ENCODE data around the gene NPHS1. TPM values are rescaled to one million over a fixed set of nuclear protein-coding genes. Genes with fewer than 3 reads are reported as not detected.

The NPHS1 gene
- total and polyA plus RNA-seq, 2 experiments from 2014 or later: not detected

GRCh38 chr19:35861640-35862160 lies 9.4 kb upstream of the NPHS1 start:
- Histone ChIP-seq H3K9me2 (ENCODE audit: insufficient read depth) (no peaks in the 10 kb centered on the region), H3K4me3 (no peak overlapping the region), H3K27me3 (replicated peaks; ENCODE audit: insufficient read depth) (peaks cover 46% of the 10 kb centered on the region), H3F3A (ENCODE audit: insufficient read depth) (no peaks in the 10 kb centered on the region), H4K20me1 (ENCODE audit: insufficient read depth) (no peaks in the 10 kb centered on the region), H2AFZ (no peak overlapping the region), H3K9ac (no peak overlapping the region), H3K79me2 (ENCODE audit: insufficient read depth) (no peaks in the 10 kb centered on the region), H3K4me2 (ENCODE audit: unreplicated experiment) (no peak overlapping the region), H3K27ac (no peak overlapping the region), H3K4me1 (ENCODE audit: insufficient read depth) (no peaks in the 10 kb centered on the region), H3K36me3 (ENCODE audit: low read depth) (no peaks in the 10 kb centered on the region), H3K9me3 (ENCODE audit: low read depth) (no peaks in the 10 kb centered on the region)
- in situ Hi-C loops (cut with MboI): no loop called here
- 17 to 20% methylated on average over 19 of the region's 19 CpGs for WGBS, 2 experiments (ENCODE audit: low coverage in 1 of 2, low lambda C conversion rate in 2 of 2, missing lambda C conversion rate in 2 of 2)
- TF ChIP-seq EZH2 (IDR thresholded peaks at IDR 0.05; ENCODE audit: insufficient read depth, poor library complexity, severe bottlenecking): no peak
- TF ChIP-seq EZH2phosphoT487 (IDR thresholded peaks at IDR 0.05; ENCODE audit: insufficient read depth, low read depth): no peak
- no peak for DNase-seq

- Histone ChIP-seq H3F3A (ENCODE audit: insufficient read depth) (no peaks in the 10 kb centered on the region), H3K9me2 (ENCODE audit: insufficient read depth) (no peaks in the 10 kb centered on the region), H3K4me2 (ENCODE audit: unreplicated experiment) (no peak overlapping the region), H3K27ac (no peak overlapping the region), H3K36me3 (ENCODE audit: low read depth) (no peaks in the 10 kb centered on the region), H3K27me3 (replicated peaks; ENCODE audit: insufficient read depth) (peaks cover 52% of the 10 kb centered on the region), H3K9me3 (ENCODE audit: low read depth) (no peaks in the 10 kb centered on the region), H2AFZ (no peak overlapping the region), H3K79me2 (ENCODE audit: insufficient read depth) (no peaks in the 10 kb centered on the region), H4K20me1 (ENCODE audit: insufficient read depth) (no peaks in the 10 kb centered on the region), H3K4me1 (ENCODE audit: insufficient read depth) (no peaks in the 10 kb centered on the region), H3K4me3 (no peak overlapping the region), H3K9ac (no peak overlapping the region)
- WGBS, 2 experiments (ENCODE audit: low coverage in 1 of 2, low lambda C conversion rate in 2 of 2, missing lambda C conversion rate in 2 of 2): 14 to 18% methylated on average over 44 to 49 of the region's 55 CpGs
- DNase-seq: no peak
- in situ Hi-C loops (cut with MboI): no loop called here
- TF ChIP-seq EZH2phosphoT487 (IDR thresholded peaks at IDR 0.05; ENCODE audit: insufficient read depth, low read depth) (no peak), EZH2 (IDR thresholded peaks at IDR 0.05; ENCODE audit: insufficient read depth, poor library complexity, severe bottlenecking) (peak; percentile 35)
These were observed 8.7 kb upstream of the NPHS1 start for GRCh38 chr19:35860818-35861639.

DNA sequence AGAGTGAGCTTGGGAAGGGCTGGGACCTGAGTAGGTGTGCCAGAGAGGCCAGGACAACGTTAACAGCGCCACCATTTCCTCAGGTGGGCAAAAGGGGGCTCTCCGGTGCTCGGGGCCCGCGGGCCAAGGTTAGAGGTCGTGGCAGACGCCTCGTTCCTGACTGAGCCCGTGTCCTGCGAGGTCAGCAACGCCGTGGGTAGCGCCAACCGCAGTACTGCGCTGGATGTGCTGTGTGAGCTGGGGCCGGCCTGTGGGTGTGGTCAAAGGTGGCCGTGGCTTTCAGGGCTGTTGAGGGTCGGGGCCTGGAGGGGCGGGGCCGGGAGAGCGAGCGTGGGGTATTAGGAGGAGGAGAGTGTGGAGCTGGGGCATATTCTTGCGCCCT lies 8.1 kb upstream of the NPHS1 start:
- TF ChIP-seq EZH2 (IDR thresholded peaks at IDR 0.05; ENCODE audit: insufficient read depth, poor library complexity, severe bottlenecking): no peak
- TF ChIP-seq EZH2phosphoT487 (IDR thresholded peaks at IDR 0.05; ENCODE audit: insufficient read depth, low read depth): no peak
- H3K9me2 ChIP-seq (ENCODE audit: insufficient read depth): no peaks in the 10 kb centered on the region
- no peaks in the 10 kb centered on the region for H3F3A ChIP-seq (ENCODE audit: insufficient read depth)
- H2AFZ ChIP-seq: no peak overlapping the region
- no peaks in the 10 kb centered on the region for H3K4me1 ChIP-seq (ENCODE audit: insufficient read depth)
- DNase-seq: no peak
- no peak overlapping the region for H3K4me2 ChIP-seq (ENCODE audit: unreplicated experiment)
- WGBS, 2 experiments (ENCODE audit: low coverage in 1 of 2, low lambda C conversion rate in 2 of 2, missing lambda C conversion rate in 2 of 2): 17% methylated on average over 18 to 24 of the region's 24 CpGs
- H3K27me3 ChIP-seq (replicated peaks; ENCODE audit: insufficient read depth): peaks cover 57% of the 10 kb centered on the region
- no peaks in the 10 kb centered on the region for H3K36me3 ChIP-seq (ENCODE audit: low read depth)
- in situ Hi-C loops (cut with MboI): no loop called here
- no peak overlapping the region for H3K27ac ChIP-seq
- H4K20me1 ChIP-seq (ENCODE audit: insufficient read depth): no peaks in the 10 kb centered on the region
- H3K9ac ChIP-seq: no peak overlapping the region
- no peaks in the 10 kb centered on the region for H3K79me2 ChIP-seq (ENCODE audit: insufficient read depth)
- no peak overlapping the region for H3K4me3 ChIP-seq
- no peaks in the 10 kb centered on the region for H3K9me3 ChIP-seq (ENCODE audit: low read depth)

GRCh38 chr19:35859414-35859813 lies 7.1 kb upstream of the NPHS1 start:
- Histone ChIP-seq H3K79me2 (ENCODE audit: insufficient read depth) (no peaks in the 10 kb centered on the region), H3K27ac (no peak overlapping the region), H3K9me3 (ENCODE audit: low read depth) (no peaks in the 10 kb centered on the region), H3F3A (ENCODE audit: insufficient read depth) (no peaks in the 10 kb centered on the region), H3K4me3 (no peak overlapping the region), H3K4me2 (ENCODE audit: unreplicated experiment) (no peak overlapping the region), H3K9ac (no peak overlapping the region), H3K4me1 (ENCODE audit: insufficient read depth) (no peaks in the 10 kb centered on the region), H3K36me3 (ENCODE audit: low read depth) (no peaks in the 10 kb centered on the region), H3K9me2 (ENCODE audit: insufficient read depth) (no peaks in the 10 kb centered on the region), H2AFZ (no peak overlapping the region), H4K20me1 (ENCODE audit: insufficient read depth) (no peaks in the 10 kb centered on the region), H3K27me3 (replicated peaks; ENCODE audit: insufficient read depth) (peaks cover 64% of the 10 kb centered on the region)
- DNase-seq: no peak
- in situ Hi-C loops (cut with MboI): no loop called here
- WGBS, 2 experiments (ENCODE audit: low coverage in 1 of 2, low lambda C conversion rate in 2 of 2, missing lambda C conversion rate in 2 of 2): 30 to 42% methylated on average over 4 of the region's 4 CpGs
- no peak for TF ChIP-seq EZH2 (IDR thresholded peaks at IDR 0.05; ENCODE audit: insufficient read depth, poor library complexity, severe bottlenecking)
